IgD-negative memory B cell (primary cell): ENCODE measurements around the gene GNLY. TPM values are rescaled to one million over a fixed set of nuclear protein-coding genes. Genes with fewer than 3 reads are reported as not detected.

ENCODE experiments used
- H3K27ac Mint-ChIP-seq, 3 donors: one replicate each; pipeline ENCODE4 v1.8.0; 2020 to 2022; ENCODE audit warnings: mild to moderate bottlenecking in 3 of 3, mixed read lengths in 3 of 3, moderate library complexity in 1 of 3
- H3K27me3 Mint-ChIP-seq: one replicate; pipeline ENCODE4 v1.8.0; 2021; ENCODE audit warnings: mixed read lengths
- H3K36me3 Mint-ChIP-seq: one replicate; pipeline ENCODE4 v1.8.0; 2020; ENCODE audit warnings: mild to moderate bottlenecking, mixed read lengths
- H3K4me1 Mint-ChIP-seq, 3 donors: one replicate each; pipeline ENCODE4 v1.8.0; 2020 to 2022; ENCODE audit warnings: mixed read lengths in 3 of 3, mild to moderate bottlenecking in 1 of 3
- H3K4me3 Mint-ChIP-seq, 4 donors: one replicate each; pipeline ENCODE4 v1.8.0; 2020 to 2022; ENCODE audit warnings: mild to moderate bottlenecking in 4 of 4, mixed read lengths in 4 of 4, moderate library complexity in 3 of 4
- H3K9me3 Mint-ChIP-seq, 3 donors: one replicate each; pipeline ENCODE4 v1.8.0; 2020 to 2021; ENCODE audit warnings: mixed read lengths in 3 of 3, mild to moderate bottlenecking in 1 of 3
- polyA plus RNA-seq: library from polyadenylated mRNA; unstranded; fragments of 300-500 nt; fragmentation: Illumina TruSeq; gene quantifications from one replicate; pipeline ENCODE4 v1.2.3, GENCODE V29; 2021

GNLY gene
- polyA plus RNA-seq, 1 donor from 2014 or later = 64.8 TPM

DNA sequence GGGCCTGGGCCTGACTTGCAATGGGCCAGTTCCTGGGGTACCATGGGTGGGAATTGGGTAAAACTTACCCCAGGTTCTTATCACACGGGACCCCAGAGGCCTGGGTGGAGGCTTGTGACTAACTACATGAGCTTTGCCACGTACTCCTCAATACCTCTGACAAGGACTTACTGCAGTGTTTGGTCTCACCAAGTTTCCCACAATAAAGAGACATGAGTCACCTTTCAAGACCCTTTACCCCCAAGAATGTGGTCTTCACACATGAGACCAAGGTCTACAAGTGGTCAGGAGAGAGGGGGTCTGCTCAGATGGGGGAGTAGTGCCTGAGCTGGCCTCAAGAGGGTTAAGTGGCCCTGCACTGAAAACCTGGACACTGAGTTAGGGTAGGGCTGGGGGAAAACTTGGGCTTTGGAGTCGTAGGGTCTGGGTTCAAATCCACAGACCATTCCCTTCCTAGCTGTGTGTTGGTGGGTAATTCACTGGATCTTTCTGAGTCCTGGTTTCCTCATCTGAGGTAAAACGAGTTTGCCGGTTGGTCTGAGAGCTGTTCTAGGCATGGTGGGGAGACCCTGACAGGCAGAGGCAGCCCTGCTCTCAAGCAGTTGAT is 2.0 kb upstream of the GNLY start:
- H3K4me1 Mint-ChIP-seq = peaks cover 0 to 2% (median 0%) of the 10 kb centered on the region in 3 donors
- H3K27me3 Mint-ChIP-seq = peaks cover 2% of the 10 kb centered on the region
- H3K27ac Mint-ChIP-seq = no peak overlapping the region
- H3K4me3 Mint-ChIP-seq = no peak overlapping the region
- no peaks in the 10 kb centered on the region for H3K9me3 Mint-ChIP-seq
- no peaks in the 10 kb centered on the region for H3K36me3 Mint-ChIP-seq

DNA sequence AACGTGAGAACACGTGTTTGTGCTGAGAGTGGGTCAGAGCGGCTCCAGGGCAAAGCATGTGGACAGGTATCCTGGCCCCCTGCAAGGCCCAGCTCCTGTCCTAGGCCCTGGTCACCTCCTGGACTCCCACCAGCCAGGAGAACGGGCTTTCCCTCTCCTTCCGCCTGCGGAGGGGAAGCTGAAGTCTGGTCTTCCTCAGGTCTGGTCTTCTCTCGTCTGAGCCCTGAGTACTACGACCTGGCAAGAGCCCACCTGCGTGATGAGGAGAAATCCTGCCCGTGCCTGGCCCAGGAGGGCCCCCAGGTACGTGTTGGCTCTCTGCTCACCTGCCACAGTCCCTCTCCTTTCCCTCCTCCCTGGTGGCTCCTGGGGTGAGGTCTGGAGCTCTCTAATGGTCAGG is 963 bp downstream of the GNLY start:
- peaks cover 0 to 2% (median 0%) of the 10 kb centered on the region in 3 donors for H3K4me1 Mint-ChIP-seq
- H3K9me3 Mint-ChIP-seq = no peaks in the 10 kb centered on the region
- no peaks in the 10 kb centered on the region for H3K27me3 Mint-ChIP-seq
- H3K4me3 Mint-ChIP-seq = peak overlapping the region in 1 of 4 donors; percentile 72
- peak overlapping the region in 1 of 3 donors; percentile 47 for H3K27ac Mint-ChIP-seq
- H3K36me3 Mint-ChIP-seq = no peaks in the 10 kb centered on the region

DNA sequence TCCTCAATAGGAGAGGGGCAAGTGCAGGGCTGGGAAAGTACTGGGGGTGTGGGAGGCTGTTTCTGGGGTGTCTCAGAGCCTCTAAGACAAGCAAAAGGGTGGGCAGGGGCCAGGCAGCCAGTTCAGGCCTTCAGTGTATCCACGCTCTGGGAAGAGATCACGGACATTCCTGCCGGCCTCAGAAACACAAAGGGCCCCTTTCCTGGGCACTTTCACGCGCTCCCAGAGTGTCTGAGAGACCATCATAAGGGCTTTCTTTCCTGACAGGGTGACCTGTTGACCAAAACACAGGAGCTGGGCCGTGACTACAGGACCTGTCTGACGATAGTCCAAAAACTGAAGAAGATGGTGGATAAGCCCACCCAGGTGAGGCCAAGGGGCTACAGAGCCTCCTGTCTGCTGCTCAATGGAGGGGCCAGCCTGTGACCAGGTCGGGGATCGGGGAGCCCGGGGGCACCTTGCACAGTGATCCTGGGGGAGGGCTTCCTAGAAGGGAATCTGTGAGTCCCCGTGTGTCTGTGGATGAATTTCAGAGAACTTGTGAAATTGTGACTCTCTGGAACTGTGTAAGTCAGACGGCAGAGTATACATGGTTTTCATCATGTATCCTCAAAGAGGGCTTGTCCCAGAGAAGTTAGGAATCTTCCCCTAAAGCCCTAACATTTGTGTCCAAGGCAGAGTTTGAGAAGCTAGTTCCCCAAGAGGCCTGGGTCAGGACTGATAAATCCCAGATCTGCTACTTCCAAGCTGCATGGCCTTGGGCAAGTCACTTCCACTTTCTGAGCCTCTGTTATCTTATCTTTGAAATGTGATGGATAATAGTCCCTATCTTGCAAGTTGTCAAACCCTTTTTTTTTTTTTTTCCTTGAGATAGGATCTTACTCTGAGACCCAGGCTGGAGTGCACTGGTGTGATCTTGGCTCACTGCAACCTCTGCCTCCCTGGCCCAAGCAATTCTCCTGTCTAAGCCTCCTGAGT is 1.8 kb downstream of the GNLY start:
- Mint-ChIP-seq H3K27me3 (no peaks in the 10 kb centered on the region), H3K4me1 (peaks cover 0 to 3% (median 2%) of the 10 kb centered on the region in 3 donors), H3K36me3 (no peaks in the 10 kb centered on the region), H3K27ac (no peak overlapping the region), H3K9me3 (no peaks in the 10 kb centered on the region), H3K4me3 (peak overlapping the region in 1 of 4 donors; percentile 72)

DNA sequence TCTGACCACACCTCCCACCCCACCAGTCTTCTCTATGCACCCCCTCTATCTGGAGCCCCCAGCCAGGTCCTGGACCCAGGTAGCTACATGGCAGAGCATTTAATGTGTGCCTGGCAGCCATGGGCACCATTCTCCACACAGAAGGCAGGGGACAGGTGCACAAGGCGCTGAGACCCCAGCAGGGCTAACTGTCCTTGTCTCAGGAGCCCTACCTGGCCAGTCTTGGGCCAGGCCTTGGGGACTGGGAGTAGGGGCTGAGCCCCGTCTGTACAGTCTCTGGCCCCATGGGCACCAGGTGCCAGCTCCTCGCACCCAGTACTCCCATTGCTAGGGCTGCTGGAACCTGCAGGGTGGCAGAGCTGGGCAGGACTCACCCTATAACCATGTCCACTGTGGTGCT is 2.9 kb downstream of the GNLY start:
- peak overlapping the region in 1 of 4 donors; percentile 33 for H3K4me3 Mint-ChIP-seq
- no peaks in the 10 kb centered on the region for H3K36me3 Mint-ChIP-seq
- H3K4me1 Mint-ChIP-seq = peaks cover 0 to 6% (median 3%) of the 10 kb centered on the region in 3 donors
- H3K27ac Mint-ChIP-seq = no peak overlapping the region
- H3K27me3 Mint-ChIP-seq = no peaks in the 10 kb centered on the region
- H3K9me3 Mint-ChIP-seq = no peaks in the 10 kb centered on the region

DNA sequence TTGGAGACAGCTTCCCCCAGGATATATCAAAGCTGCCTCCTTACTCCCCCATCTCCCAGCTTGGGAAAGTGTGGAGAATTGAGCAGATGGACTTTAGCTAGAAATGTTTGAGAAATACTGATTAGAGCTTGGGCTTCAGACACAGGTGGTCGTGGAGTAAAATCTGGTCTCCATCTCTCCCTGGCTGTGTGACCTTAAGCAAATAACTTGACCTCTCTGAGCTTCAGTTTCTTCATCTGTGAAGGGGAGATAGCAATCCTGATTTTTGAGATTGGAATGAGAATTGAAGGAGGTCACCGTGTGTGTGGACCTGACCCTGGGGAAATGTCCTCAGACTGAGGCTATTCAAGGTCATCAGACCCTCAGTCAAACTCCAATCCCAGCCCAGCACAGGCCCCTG is 3.6 kb downstream of the GNLY start:
- Mint-ChIP-seq H3K4me1 (peaks cover 0 to 5% (median 3%) of the 10 kb centered on the region in 3 donors), H3K27me3 (no peaks in the 10 kb centered on the region), H3K9me3 (no peaks in the 10 kb centered on the region), H3K27ac (no peak overlapping the region), H3K36me3 (no peaks in the 10 kb centered on the region), H3K4me3 (no peak overlapping the region)

DNA sequence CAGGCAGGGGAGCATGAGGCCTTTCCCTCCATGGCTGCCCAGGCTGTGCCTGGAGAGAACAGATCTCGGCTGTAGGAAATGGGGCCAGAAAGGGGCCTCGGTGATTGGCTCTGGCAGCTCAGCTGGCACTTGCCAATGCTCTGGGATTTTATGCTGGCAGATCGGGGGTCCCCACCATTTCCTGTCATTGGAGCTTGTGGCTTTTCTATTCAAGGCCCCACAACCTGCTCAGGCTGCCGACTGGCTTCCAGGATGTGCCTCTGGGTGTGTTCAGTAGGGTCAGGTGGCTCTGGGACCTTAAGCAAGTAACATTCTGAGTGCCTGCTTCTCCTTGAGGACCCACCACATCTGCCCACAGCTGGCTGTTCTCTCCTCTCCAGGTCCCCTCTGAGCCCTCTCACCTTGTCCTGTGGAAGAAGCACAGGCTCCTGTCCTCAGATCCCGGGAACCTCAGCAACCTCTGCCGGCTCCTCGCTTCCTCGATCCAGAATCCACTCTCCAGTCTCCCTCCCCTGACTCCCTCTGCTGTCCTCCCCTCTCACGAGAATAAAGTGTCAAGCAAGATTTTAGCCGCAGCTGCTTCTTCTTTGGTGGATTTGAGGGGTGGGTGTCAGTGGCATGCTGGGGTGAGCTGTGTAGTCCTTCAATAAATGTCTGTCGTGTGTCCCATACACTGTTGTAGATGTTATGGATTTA is 4.2 kb downstream of the GNLY start:
- no peaks in the 10 kb centered on the region for H3K27me3 Mint-ChIP-seq
- peaks cover 3 to 8% (median 4%) of the 10 kb centered on the region in 3 donors for H3K4me1 Mint-ChIP-seq
- no peaks in the 10 kb centered on the region for H3K36me3 Mint-ChIP-seq
- no peaks in the 10 kb centered on the region for H3K9me3 Mint-ChIP-seq
- no peak overlapping the region for H3K4me3 Mint-ChIP-seq
- peak overlapping the region in 1 of 3 donors; percentile 39 for H3K27ac Mint-ChIP-seq

DNA sequence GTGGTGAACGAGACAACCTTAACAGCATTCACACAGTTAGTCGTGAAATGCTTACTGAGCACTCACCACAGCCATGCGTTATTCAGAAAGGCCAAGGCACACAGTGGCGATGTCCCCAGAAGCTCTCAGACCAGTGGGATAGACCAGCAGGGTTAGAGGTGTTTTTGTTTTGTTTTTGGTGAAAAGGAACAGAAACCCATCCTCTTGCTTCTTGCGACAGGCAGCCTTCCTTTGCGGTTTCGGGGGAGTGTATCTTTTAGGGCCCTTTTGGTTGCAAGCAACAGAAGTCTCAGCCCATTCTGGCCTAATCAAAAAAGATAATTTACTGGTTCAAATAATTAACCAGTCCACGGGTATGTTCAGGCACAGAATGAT is 4.7 kb downstream of the GNLY start:
- H3K4me1 Mint-ChIP-seq = peaks cover 4 to 11% (median 5%) of the 10 kb centered on the region in 3 donors
- H3K27ac Mint-ChIP-seq = peak overlapping the region in 1 of 3 donors; percentile 39
- H3K27me3 Mint-ChIP-seq = no peaks in the 10 kb centered on the region
- H3K36me3 Mint-ChIP-seq = no peaks in the 10 kb centered on the region
- no peak overlapping the region for H3K4me3 Mint-ChIP-seq
- no peaks in the 10 kb centered on the region for H3K9me3 Mint-ChIP-seq

DNA sequence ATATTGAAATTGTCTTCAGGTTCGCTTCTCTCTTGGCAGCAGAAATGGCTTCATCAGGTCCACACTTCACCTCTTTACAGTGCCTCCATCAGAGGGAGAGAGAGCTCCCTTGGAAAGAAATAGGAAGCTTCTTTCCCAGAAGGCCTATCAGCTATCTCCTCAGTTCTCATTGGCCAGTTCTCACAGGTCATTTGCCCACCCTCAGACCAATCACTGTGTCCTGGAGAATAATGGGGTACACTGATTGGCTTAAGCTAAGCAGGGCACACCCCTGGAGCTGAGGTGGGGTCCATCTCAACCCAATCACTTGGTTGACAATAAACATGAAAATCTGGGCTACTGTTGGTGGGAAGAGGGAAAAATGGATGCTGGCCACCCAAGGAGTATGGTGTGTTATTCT is 5.2 kb downstream of the GNLY start:
- H3K9me3 Mint-ChIP-seq = no peaks in the 10 kb centered on the region
- H3K27ac Mint-ChIP-seq = peak overlapping the region in 1 of 3 donors; percentile 39
- H3K4me3 Mint-ChIP-seq = peak overlapping the region in 1 of 4 donors; percentile 68
- no peaks in the 10 kb centered on the region for H3K27me3 Mint-ChIP-seq
- H3K4me1 Mint-ChIP-seq = peaks cover 8 to 15% (median 9%) of the 10 kb centered on the region in 3 donors
- H3K36me3 Mint-ChIP-seq = no peaks in the 10 kb centered on the region

DNA sequence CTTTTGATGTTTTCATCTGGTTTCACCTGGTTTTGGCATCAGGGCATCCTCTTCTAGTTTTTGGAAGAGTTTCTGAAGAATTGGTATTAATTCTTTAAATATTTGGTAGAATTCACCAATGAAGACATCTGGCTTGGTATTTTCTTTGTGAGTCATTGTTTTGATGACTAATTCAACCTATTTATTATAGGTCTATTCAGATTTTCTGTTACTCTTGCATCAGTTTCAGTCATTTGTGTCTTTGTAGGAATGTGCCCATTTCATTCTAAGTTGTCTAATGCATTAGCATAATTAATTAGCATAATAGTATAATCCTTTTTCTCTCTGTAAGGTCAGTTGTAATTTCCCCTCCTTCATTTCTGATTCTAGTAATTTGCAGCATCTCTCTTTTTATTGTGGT is 8.0 kb downstream of the GNLY start:
- Mint-ChIP-seq H3K9me3 (no peaks in the 10 kb centered on the region), H3K4me3 (no peak overlapping the region), H3K27ac (no peak overlapping the region), H3K27me3 (no peaks in the 10 kb centered on the region), H3K4me1 (peaks cover 22 to 36% (median 28%) of the 10 kb centered on the region in 3 donors), H3K36me3 (no peaks in the 10 kb centered on the region)

DNA sequence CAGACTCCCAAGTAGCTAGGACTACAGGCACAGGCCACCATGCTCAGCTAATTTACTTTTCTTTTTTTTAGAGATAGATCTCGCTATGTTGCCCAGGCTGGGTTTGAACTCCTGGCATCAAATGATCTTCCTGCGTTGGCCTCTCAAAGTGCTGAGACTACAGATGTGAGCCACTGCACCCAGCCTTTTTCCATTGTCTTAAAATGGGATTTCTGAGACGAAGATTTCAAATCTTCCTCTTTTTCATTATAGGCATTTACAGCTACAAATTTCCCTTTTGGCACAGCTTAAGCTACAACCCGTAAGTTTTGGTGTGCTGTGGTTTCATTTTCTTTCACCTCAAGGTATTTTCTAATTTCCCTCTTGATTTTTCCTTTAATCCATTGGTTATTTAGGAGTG is 8.6 kb downstream of the GNLY start:
- H3K9me3 Mint-ChIP-seq = no peaks in the 10 kb centered on the region
- H3K4me3 Mint-ChIP-seq = peak overlapping the region in 1 of 4 donors; percentile 50
- peaks cover 25 to 38% (median 29%) of the 10 kb centered on the region in 3 donors for H3K4me1 Mint-ChIP-seq
- no peaks in the 10 kb centered on the region for H3K27me3 Mint-ChIP-seq
- H3K36me3 Mint-ChIP-seq = no peaks in the 10 kb centered on the region
- H3K27ac Mint-ChIP-seq = peak overlapping the region in 1 of 3 donors; percentile 3

DNA sequence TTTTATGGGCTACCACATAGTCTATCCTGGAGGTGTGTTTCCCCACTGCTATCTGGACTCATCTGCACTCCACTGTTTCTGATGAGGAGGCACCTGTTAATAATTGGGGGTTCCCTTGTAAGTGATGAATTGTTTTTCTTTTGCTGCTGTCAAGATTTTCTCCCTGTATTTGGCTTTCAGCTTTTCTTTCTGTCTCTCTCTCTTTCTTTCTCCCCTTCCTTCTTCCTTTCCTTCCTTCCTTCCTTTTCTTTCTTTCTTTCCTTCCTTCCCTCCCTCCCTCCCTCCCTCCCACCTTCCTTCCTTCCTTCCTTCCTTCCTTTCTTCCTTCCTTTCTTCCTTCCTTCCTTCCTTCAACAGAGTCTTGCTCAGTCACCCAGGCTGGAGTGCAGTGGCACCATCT is 9.2 kb downstream of the GNLY start:
- Mint-ChIP-seq H3K27me3 (peaks cover 2% of the 10 kb centered on the region), H3K4me1 (peaks cover 25 to 38% (median 29%) of the 10 kb centered on the region in 3 donors), H3K4me3 (peak overlapping the region in 1 of 4 donors; percentile 30), H3K9me3 (no peaks in the 10 kb centered on the region), H3K27ac (peak overlapping the region in 1 of 3 donors; percentile 3), H3K36me3 (no peaks in the 10 kb centered on the region)

DNA sequence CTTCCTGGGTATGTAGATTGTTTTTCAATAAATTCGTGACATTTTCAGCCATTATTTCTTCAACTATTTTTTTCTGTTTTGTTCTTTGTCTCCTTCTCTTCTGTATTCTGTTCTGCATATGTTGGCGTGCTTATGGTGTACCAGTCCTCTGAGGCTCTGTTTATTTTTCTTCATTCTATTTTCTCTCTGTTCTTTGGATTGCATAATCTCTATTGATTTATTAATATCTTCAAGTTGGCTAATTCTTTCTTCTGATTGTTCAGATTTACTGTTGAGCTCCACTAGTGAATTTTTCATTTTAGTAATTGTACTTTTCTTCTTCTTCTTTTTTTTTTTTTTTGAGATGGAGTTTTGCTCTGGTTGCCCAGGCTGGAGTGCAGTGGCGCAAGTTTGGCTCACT is 9.9 kb downstream of the GNLY start:
- Mint-ChIP-seq H3K36me3 (no peaks in the 10 kb centered on the region), H3K27ac (peak overlapping the region in 2 of 3 donors; percentile 50 to 82), H3K4me3 (peak overlapping the region in 2 of 4 donors; percentile 19 to 88), H3K27me3 (peaks cover 2% of the 10 kb centered on the region), H3K4me1 (peaks cover 25 to 38% (median 29%) of the 10 kb centered on the region in 3 donors), H3K9me3 (no peaks in the 10 kb centered on the region)

DNA sequence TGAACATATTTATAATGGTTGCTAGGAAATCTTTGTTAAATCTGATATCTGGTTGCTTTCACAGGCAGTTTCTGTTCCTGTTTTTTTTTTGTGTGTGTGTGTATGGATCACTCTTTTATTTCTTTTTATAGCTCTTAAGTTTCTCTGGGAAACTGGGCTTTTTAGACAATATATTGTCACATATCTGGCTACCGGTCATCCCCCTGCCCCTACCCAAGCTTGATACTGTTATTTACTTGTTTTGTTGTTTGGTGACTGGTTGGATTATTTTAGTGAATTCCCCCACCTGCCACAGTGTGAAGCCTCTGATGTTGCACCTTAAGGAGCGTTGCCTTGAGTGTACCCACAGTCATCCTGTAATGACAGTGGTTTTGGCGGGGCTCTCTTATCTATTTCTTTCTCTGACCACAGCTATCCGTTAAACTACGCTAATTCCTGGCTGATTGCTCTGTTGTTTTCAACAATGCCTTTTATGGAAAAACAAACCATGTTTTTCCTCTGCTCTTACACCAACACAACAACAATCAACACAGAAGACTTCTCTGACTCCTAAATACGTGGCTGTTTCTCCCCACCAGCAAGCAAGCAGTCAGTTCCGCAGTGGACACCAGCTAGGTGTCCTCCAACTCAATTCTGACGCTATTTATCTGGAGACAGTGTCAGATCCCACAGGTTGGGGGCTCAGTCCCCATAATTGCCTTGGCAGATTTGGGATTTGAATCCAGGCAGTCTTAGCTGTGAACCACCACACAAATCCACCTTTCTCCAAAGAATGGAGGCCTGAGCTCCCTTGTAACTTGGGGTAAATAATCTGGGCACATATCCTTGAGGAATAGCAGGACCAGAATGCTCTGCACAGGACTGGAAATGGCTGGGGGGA is 10.9 kb downstream of the GNLY start:
- H3K9me3 Mint-ChIP-seq = no peaks in the 10 kb centered on the region
- peak overlapping the region; percentile 46 to 89 (median 80) for H3K4me3 Mint-ChIP-seq
- no peaks in the 10 kb centered on the region for H3K36me3 Mint-ChIP-seq
- H3K4me1 Mint-ChIP-seq = peaks cover 25 to 40% (median 29%) of the 10 kb centered on the region in 3 donors
- peak overlapping the region; percentile 77 to 93 (median 82) for H3K27ac Mint-ChIP-seq
- H3K27me3 Mint-ChIP-seq = peaks cover 2% of the 10 kb centered on the region

DNA sequence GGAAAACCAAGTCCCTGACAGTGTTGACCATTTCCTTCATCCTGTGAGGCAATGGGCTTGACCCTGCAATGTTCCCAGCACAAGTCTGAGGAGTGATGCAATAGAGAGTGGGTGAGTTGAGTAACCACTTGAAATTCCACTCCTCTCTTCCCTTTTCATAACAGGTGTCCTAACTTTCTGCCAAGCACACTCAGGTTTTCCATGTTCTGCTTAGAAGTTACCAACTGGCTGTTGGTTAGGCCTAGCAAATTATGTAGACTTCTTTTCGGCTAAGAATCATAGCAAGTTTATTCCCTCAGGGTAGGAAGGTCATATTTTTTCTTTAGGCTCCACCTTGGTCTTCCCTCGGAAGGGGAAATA is 11.5 kb downstream of the GNLY start:
- Mint-ChIP-seq H3K27ac (peak overlapping the region; percentile 76 to 82 (median 77)), H3K4me3 (peak overlapping the region in 1 of 4 donors; percentile 89), H3K9me3 (no peaks in the 10 kb centered on the region), H3K4me1 (peaks cover 24 to 40% (median 29%) of the 10 kb centered on the region in 3 donors), H3K27me3 (peaks cover 2% of the 10 kb centered on the region), H3K36me3 (no peaks in the 10 kb centered on the region)
